ENCODE data around the gene COX19. TPM values are rescaled to one million over a fixed set of nuclear protein-coding genes. Genes with fewer than 3 reads are reported as not detected.
"Not testable (repeated sequence)": the region's sequence is repeated elsewhere in the genome, so short reads cannot be mapped to it uniquely, and the experiment has no call there.

COX19 gene
- total RNA-seq, 4 donors from 2014 or later, result 4.7 to 6.5 (median 5.2) TPM

DNA sequence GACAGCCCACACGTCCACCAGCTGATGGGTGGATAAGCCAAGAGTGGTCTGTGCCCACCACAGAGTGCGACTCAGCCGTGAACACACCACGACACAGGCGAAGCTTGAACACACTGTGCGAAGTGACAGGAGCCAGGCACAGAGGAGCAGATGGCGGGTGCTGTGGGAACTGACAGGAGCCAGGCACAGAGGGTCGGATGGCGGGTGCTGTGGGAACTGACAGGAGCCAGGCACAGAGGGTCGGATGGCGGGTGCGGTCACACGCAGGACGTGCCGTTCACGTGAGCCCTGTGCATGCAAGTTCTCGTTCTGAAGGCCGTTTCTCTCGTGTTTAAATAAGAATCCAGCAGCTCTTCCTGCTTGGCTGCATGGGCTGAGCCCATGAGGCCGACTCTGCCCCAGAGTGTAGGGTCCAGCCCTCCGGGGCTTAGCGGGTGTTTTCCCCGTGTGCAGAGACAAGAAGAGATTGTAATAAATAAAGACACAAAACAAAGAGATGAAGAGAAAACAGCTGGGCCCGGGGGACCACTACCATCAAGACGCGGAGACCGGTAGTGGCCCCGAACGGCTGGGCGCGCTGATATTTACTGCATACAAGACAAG is 15.0 kb downstream of the COX19 start:
- TF ChIP-seq CTCF (IDR thresholded peaks at IDR 0.05 in 4 of 5, conservative IDR thresholded peaks at IDR 0.05 in 1 of 5), result no peak
- TF ChIP-seq POLR2A (IDR thresholded peaks at IDR 0.05), result no peak
- no peak for DNase-seq
- H3K36me3 ChIP-seq, result no peaks in the 10 kb centered on the region
- H3K4me3 ChIP-seq, result no peak overlapping the region
- H3K27ac ChIP-seq, result no peak overlapping the region
- no peaks in the 10 kb centered on the region for H3K9me3 ChIP-seq
- intact Hi-C loops (cut with DNase I; ENCODE audit: low total_unique reads), result no loop called here
- H3K4me1 ChIP-seq, result peaks cover 14 to 19% of the 10 kb centered on the region in 2 donors
- in situ Hi-C loops (cut with MboI; ENCODE audit: low sequenced_read_pairs in 4 of 4), result no loop called here
- no peak for ATAC-seq
- peaks cover 1 to 9% (median 2%) of the 10 kb centered on the region in 3 donors for H3K27me3 ChIP-seq

GRCh38 chr7:959740-960139 is 15.6 kb downstream of the COX19 start:
- H3K27ac ChIP-seq; H3K36me3 ChIP-seq; H3K27me3 ChIP-seq; ATAC-seq; H3K4me3 ChIP-seq; H3K9me3 ChIP-seq; in situ Hi-C loops (cut with MboI; ENCODE audit: low sequenced_read_pairs in 4 of 4); DNase-seq: not testable (repeated sequence)
- intact Hi-C loops (cut with DNase I; ENCODE audit: low total_unique reads), result loop anchor here (10.0 kb wide), 1 partner anchor 175 kb away; no protein-coding TSS in a partner anchor
- peaks cover 8 to 13% of the 10 kb centered on the region in 2 donors for H3K4me1 ChIP-seq

- TF ChIP-seq CTCF (IDR thresholded peaks at IDR 0.05 in 4 of 5, conservative IDR thresholded peaks at IDR 0.05 in 1 of 5) (no peak), POLR2A (IDR thresholded peaks at IDR 0.05) (no peak)
- ATAC-seq (no peak), DNase-seq (no peak)
- H3K27me3 ChIP-seq, result peaks cover 2 to 9% (median 8%) of the 10 kb centered on the region in 3 donors
- in situ Hi-C loops (cut with MboI; ENCODE audit: low sequenced_read_pairs in 4 of 4), result no loop called here
- H3K36me3 ChIP-seq, result no peaks in the 10 kb centered on the region
- H3K4me3 ChIP-seq, result no peak overlapping the region
- no peak overlapping the region for H3K27ac ChIP-seq
- intact Hi-C loops (cut with DNase I; ENCODE audit: low total_unique reads), result loop anchor here (10.0 kb wide), 1 partner anchor 174 kb away; no protein-coding TSS in a partner anchor
- H3K9me3 ChIP-seq, result no peaks in the 10 kb centered on the region
- peaks cover 3 to 9% of the 10 kb centered on the region in 2 donors for H3K4me1 ChIP-seq
These were observed 16.1 kb downstream of the COX19 start for GRCh38 chr7:959271-959670.

- Histone ChIP-seq H3K4me1 (peaks cover 0 to 5% of the 10 kb centered on the region in 2 donors), H3K4me3 (no peak overlapping the region), H3K27me3 (peaks cover 6 to 14% (median 12%) of the 10 kb centered on the region in 3 donors), H3K27ac (no peak overlapping the region), H3K9me3 (no peaks in the 10 kb centered on the region), H3K36me3 (no peaks in the 10 kb centered on the region)
- in situ Hi-C loops (cut with MboI; ENCODE audit: low sequenced_read_pairs in 4 of 4) (no loop called here), intact Hi-C loops (cut with DNase I; ENCODE audit: low total_unique reads) (loop anchor here (10.0 kb wide), 1 partner anchor 174 kb away; no protein-coding TSS in a partner anchor)
- TF ChIP-seq CTCF (IDR thresholded peaks at IDR 0.05 in 4 of 5, conservative IDR thresholded peaks at IDR 0.05 in 1 of 5), result no peak
- TF ChIP-seq POLR2A (IDR thresholded peaks at IDR 0.05), result no peak
- ATAC-seq (no peak), DNase-seq (no peak)
These were observed 16.8 kb downstream of the COX19 start for GRCh38 chr7:958221-959200.

Measured in gastrocnemius medialis (tissue), 4 donors.